Hepatocyte (in vitro differentiated cells): ENCODE results near the gene CYTL1. TPM values are rescaled to one million over a fixed set of nuclear protein-coding genes. Genes with fewer than 3 reads are reported as not detected.

Experiments used
- DNase-seq: peaks from one replicate; pipeline ENCODE4 v3.0.0-alpha.2; 2016; ENCODE audit warnings: low spot score
- H2AFZ ChIP-seq: fragments of 200-600 bp; sonication (generic); 2 replicates; pipeline ENCODE4 v1.6.0; 2016; ENCODE audit warnings: antibody characterized with exemption, mild to moderate bottlenecking
- H3K27ac ChIP-seq: fragments of 200-600 bp; sonication (generic); 2 replicates; pipeline ENCODE4 v1.5.1; 2016; ENCODE audit warnings: mild to moderate bottlenecking
- H3K27me3 ChIP-seq: fragments of 200-600 bp; sonication (generic); 2 replicates; pipeline ENCODE4 v1.6.1; 2016
- H3K36me3 ChIP-seq: fragments of 200-600 bp; sonication (generic); replicated peaks from 2 replicates; pipeline ENCODE4 v1.5.1; 2016; ENCODE audit warnings: low read depth; ENCODE audit not compliant: insufficient read depth
- H3K4me1 ChIP-seq: fragments of 200-600 bp; sonication (generic); 2 replicates; pipeline ENCODE4 v1.5.1; 2016; ENCODE audit warnings: mild to moderate bottlenecking, moderate library complexity; ENCODE audit not compliant: insufficient read depth
- H3K4me2 ChIP-seq: fragments of 200-600 bp; sonication (generic); 2 replicates; pipeline ENCODE4 v1.6.0; 2016
- H3K4me3 ChIP-seq: fragments of 200-600 bp; sonication (generic); 2 replicates; pipeline ENCODE4 v1.5.1; 2016; ENCODE audit warnings: mild to moderate bottlenecking
- H3K79me2 ChIP-seq: fragments of 200-600 bp; sonication (generic); 2 replicates; pipeline ENCODE4 v1.6.0; 2017; ENCODE audit warnings: mild to moderate bottlenecking
- H3K9me2 ChIP-seq: fragments of 200-600 bp; sonication (generic); replicated peaks from 2 replicates; pipeline ENCODE4 v1.6.0; 2017; ENCODE audit warnings: mild to moderate bottlenecking; ENCODE audit not compliant: insufficient read depth
- H3K9me3 ChIP-seq: fragments of 200-600 bp; sonication (generic); 2 replicates; pipeline ENCODE4 v1.5.1; 2016; ENCODE audit warnings: low read depth, mild to moderate bottlenecking
- H4K20me1 ChIP-seq: fragments of 200-600 bp; sonication (generic); 2 replicates; pipeline ENCODE4 v1.6.0; 2016; ENCODE audit warnings: mild to moderate bottlenecking; ENCODE audit not compliant: insufficient read depth, poor library complexity, severe bottlenecking
- EZH2 ChIP-seq: fragments of 200-600 bp; sonication (generic); IDR thresholded peaks from 2 replicates; pipeline ENCODE4 v1.6.1; 2016; ENCODE audit warnings: antibody characterized with exemption, mild to moderate bottlenecking, borderline replicate concordance
- EZH2phosphoT487 ChIP-seq: fragments of 200-600 bp; sonication (generic); IDR thresholded peaks from one replicate; pipeline ENCODE4 v1.6.1; 2018; ENCODE audit warnings: antibody characterized with exemption, mild to moderate bottlenecking, low read depth, moderate library complexity; ENCODE audit not compliant: unreplicated experiment, severe bottlenecking
- WGBS: methylation state at CpG from one replicate; pipeline ENCODE4 v1.1.6; 2016; ENCODE audit warnings: low lambda C conversion rate; ENCODE audit errors: missing lambda C conversion rate; 5-methylcytosine and 5-hydroxymethylcytosine counted together
- polyA plus RNA-seq: library from polyadenylated mRNA; unstranded; fragments of >200 nt; fragmentation: Nextera tagmentation; extraction: Ambion mirVana; gene quantifications from 2 replicates; pipeline ENCODE4 v1.2.1, GENCODE V29; 2016
- total RNA-seq: library from RNA; depleted of rRNA; stranded (reverse); fragments of >200 nt; gene quantifications from 2 replicates; pipeline ENCODE4 v1.2.3, GENCODE V29; 2014
- TF ChIP-seq, protein P1 (sequence below): fragments of 200-600 bp; sonication (generic); IDR thresholded peaks from 2 replicates; pipeline ENCODE4 v1.5.1; 2016; ENCODE audit warnings: antibody characterized with exemption, mild to moderate bottlenecking; ENCODE audit not compliant: poor library complexity

CYTL1 gene
- total and polyA plus RNA-seq, 2 experiments from 2014 or later: 37.4 to 55.4 TPM

DNA sequence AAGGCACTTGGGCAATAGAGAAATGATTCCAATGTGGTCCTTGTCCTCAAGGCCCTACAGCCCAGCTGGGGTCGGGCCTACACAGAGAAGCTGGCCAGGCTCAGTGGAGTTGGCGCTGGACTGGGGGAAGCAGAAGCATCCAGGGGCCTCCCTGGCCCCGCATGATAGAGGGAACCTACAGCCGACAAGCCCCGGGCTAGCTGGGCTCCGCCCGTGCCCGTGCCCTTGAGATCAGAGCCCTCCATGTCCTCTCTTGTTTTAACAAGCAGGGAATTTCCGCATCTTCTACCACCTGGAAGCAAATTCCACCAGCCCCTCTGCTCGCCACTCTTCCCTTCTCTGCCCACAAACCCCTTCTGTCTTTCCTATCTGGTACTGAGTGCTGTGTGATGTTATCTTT lies 31.6 kb downstream of the CYTL1 start:
- Histone ChIP-seq H3K9me2 (no peaks in the 10 kb centered on the region), H2AFZ (no peak overlapping the region), H3K36me3 (no peaks in the 10 kb centered on the region), H3K4me2 (no peak overlapping the region), H3K4me1 (peaks cover 16% of the 10 kb centered on the region), H3K27ac (no peak overlapping the region), H4K20me1 (no peaks in the 10 kb centered on the region), H3K9me3 (no peaks in the 10 kb centered on the region), H3K4me3 (no peak overlapping the region), H3K27me3 (no peaks in the 10 kb centered on the region), H3K79me2 (no peaks in the 10 kb centered on the region)
- no peak for DNase-seq
- no peak for TF ChIP-seq EZH2phosphoT487
- TF ChIP-seq EZH2: no peak
- TF ChIP-seq, protein P1, sequence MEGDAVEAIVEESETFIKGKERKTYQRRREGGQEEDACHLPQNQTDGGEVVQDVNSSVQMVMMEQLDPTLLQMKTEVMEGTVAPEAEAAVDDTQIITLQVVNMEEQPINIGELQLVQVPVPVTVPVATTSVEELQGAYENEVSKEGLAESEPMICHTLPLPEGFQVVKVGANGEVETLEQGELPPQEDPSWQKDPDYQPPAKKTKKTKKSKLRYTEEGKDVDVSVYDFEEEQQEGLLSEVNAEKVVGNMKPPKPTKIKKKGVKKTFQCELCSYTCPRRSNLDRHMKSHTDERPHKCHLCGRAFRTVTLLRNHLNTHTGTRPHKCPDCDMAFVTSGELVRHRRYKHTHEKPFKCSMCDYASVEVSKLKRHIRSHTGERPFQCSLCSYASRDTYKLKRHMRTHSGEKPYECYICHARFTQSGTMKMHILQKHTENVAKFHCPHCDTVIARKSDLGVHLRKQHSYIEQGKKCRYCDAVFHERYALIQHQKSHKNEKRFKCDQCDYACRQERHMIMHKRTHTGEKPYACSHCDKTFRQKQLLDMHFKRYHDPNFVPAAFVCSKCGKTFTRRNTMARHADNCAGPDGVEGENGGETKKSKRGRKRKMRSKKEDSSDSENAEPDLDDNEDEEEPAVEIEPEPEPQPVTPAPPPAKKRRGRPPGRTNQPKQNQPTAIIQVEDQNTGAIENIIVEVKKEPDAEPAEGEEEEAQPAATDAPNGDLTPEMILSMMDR: no peak
- 87% methylated on average over 10 of the region's 10 CpGs for WGBS

DNA sequence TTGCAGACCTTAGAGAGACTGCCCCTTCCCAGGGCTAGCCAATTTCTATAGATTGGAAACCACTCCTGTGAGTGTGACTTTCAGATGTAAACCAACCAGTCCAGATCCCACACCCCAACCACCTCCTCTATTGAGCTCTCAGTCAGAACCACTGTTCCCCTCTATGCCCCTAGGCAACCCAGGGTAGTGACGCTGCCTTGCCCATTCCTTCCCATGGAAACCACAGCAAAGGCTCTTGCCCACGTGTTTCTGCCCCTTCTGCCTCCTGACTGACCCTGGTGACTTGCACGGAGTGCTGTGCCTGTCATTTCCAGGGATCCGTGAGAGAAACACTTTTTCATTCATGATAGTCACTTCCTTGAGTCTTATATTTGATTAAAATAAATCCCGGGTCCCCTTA lies 32.4 kb downstream of the CYTL1 start:
- H3K36me3 ChIP-seq: no peaks in the 10 kb centered on the region
- H3K79me2 ChIP-seq: no peaks in the 10 kb centered on the region
- H3K9me2 ChIP-seq: no peaks in the 10 kb centered on the region
- no peaks in the 10 kb centered on the region for H4K20me1 ChIP-seq
- TF ChIP-seq EZH2 (no peak), EZH2phosphoT487 (no peak)
- TF ChIP-seq, protein P1: no peak
- no peak overlapping the region for H3K4me3 ChIP-seq
- 76% methylated on average over 5 of the region's 5 CpGs for WGBS
- no peaks in the 10 kb centered on the region for H3K27me3 ChIP-seq
- H3K4me1 ChIP-seq: peaks cover 22% of the 10 kb centered on the region
- no peak for DNase-seq
- no peak overlapping the region for H3K4me2 ChIP-seq
- H2AFZ ChIP-seq: no peak overlapping the region
- no peaks in the 10 kb centered on the region for H3K9me3 ChIP-seq
- H3K27ac ChIP-seq: no peak overlapping the region

DNA sequence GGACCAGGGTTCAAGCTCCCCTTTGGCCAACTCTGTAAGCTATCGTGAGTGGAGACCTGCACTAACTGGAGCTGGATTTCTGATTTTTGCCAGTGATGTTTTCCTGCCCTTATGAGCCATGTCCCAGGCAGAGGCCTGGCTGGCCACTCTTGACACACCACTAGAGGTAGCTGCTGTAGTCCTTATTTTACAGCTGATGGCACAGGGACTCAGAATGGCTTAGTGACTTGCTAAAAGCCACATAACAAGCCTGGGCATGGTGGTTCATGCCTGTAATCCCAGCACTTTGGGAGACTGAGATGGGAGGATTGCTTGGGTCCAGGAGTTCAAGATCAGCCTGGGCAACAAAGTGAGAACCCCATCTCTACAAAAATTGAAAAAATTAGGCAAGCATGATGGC lies 33.4 kb downstream of the CYTL1 start:
- Histone ChIP-seq H3K27ac (no peak overlapping the region), H3K9me3 (no peaks in the 10 kb centered on the region), H2AFZ (no peak overlapping the region), H3K4me2 (no peak overlapping the region), H3K27me3 (no peaks in the 10 kb centered on the region), H4K20me1 (no peaks in the 10 kb centered on the region), H3K4me3 (no peak overlapping the region), H3K4me1 (peaks cover 21% of the 10 kb centered on the region), H3K9me2 (no peaks in the 10 kb centered on the region), H3K36me3 (no peaks in the 10 kb centered on the region), H3K79me2 (no peaks in the 10 kb centered on the region)
- WGBS: 88% methylated on average over 1 of the region's 1 CpG
- TF ChIP-seq EZH2phosphoT487 (no peak), EZH2 (no peak)
- TF ChIP-seq, protein P1: peak; percentile 26
- no peak for DNase-seq

DNA sequence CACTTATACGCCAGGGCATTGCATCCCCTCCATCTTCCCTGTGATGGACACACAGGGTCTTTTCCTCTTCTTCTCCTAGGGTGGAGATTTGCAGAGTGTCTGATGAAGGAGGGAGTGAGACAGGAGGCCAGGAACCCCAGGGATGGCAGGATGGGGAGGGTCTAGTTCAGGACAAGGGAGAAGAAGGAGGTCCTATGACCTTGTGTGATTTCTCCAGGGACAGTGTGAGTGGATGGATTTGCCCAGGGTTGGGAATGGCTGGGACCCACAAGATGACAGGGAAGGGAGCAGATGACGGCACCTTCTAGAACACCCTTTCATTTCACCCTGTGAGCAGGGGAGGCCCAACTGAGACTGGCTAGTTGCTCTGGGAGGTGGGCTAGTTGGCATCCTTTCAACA lies 34.2 kb downstream of the CYTL1 start:
- WGBS: 88% methylated on average over 2 of the region's 2 CpGs
- Histone ChIP-seq H3K4me2 (no peak overlapping the region), H4K20me1 (no peaks in the 10 kb centered on the region), H3K9me3 (no peaks in the 10 kb centered on the region), H2AFZ (no peak overlapping the region), H3K4me3 (no peak overlapping the region), H3K36me3 (no peaks in the 10 kb centered on the region), H3K27ac (no peak overlapping the region), H3K27me3 (no peaks in the 10 kb centered on the region), H3K4me1 (peaks cover 22% of the 10 kb centered on the region), H3K79me2 (no peaks in the 10 kb centered on the region), H3K9me2 (no peaks in the 10 kb centered on the region)
- DNase-seq: no peak
- TF ChIP-seq EZH2 (no peak), EZH2phosphoT487 (no peak)
- TF ChIP-seq, protein P1: no peak
